HTERT RPE-1 (cell line): Measurements from ENCODE around the gene INSYN2B.
"Not testable (repeated sequence)": the region's sequence is repeated elsewhere in the genome, so short reads cannot be mapped to it uniquely, and the experiment has no call there.

Source experiments
- in situ Hi-C: fragments of 300-500 bp; cut with MboI; formaldehyde crosslinking; loops from 4 replicates; pipeline ENCODE4 v1.14.3; 2020; ENCODE audit warnings: low sequenced_read_pairs

INSYN2B gene

DNA sequence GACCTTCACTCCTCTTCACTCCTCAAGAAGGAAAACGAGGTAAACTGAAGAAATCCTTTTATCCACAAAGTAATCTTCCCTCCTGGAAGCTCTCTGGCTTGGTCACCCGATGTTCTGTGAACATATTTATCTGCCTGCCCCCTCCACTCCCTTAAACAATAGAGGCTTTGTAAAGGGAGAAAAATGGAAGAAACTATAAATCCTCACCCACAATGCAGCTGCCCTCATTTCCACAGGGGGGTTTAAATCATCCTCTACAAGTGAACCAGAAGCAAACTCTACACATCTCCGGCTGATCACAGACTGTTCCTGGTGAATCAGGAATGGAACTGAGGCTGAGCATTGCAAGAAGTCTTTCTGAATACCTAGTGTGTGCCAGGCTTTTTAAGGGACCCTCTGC lies 7.2 kb downstream of the INSYN2B start:
- in situ Hi-C loops: no loop called here

GRCh38 chr5:169971780-169972179 lies 8.5 kb downstream of the INSYN2B start:
- in situ Hi-C loops: no loop called here

DNA sequence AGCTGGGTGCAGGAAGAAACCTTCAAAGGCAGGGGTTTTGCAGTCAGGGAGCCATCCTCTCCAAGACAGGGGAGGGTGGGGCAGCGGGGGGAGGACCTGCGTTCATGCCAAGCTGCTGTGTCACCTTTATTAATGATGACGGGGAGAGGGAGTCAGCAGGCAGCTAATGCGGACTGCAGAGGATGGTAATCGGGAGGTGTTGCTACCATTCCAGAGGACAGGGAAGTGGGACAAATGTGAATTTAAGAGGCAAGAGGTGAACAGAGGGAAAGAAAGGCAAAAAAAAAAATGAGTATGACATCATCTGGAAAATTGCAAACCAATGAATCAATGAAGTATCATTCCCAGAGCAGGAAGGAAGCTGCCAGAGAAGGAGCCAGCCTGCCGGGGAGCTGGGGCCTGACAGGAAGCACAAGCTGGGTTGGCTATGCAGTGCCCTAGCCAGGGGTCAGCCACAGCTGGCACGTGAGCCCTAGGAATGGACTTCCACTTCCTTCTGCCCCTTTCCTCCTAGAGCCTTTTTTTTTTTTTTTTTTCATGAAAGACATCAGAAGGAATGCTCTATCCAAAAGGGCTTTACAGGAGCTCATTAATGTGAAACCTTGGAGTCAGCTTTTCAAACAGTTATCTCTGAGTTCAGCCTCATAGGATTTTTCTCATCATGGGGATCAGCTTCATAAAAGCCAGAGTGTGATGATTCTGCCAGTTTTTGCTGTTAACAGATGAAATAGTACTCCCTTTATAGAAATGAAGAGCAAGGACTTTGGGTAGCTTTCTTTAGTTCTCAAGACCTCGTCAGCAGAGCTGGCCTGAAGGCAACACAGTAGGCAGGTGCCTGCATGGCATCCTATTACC lies 9.2 kb downstream of the INSYN2B start:
- in situ Hi-C loops: no loop called here

GRCh38 chr5:169970339-169970738 lies 10.0 kb downstream of the INSYN2B start:
- in situ Hi-C loops: no loop called here

- in situ Hi-C loops: no loop called here
These were observed 16.0 kb downstream of the INSYN2B start for GRCh38 chr5:169964246-169964645.

GRCh38 chr5:169960659-169961058 lies 19.6 kb downstream of the INSYN2B start:
- in situ Hi-C loops: no loop called here

- in situ Hi-C loops: no loop called here
These were observed 22.0 kb downstream of the INSYN2B start for GRCh38 chr5:169958278-169958677.

GRCh38 chr5:169956756-169957155 lies 23.5 kb downstream of the INSYN2B start:
- in situ Hi-C loops: no loop called here

DNA sequence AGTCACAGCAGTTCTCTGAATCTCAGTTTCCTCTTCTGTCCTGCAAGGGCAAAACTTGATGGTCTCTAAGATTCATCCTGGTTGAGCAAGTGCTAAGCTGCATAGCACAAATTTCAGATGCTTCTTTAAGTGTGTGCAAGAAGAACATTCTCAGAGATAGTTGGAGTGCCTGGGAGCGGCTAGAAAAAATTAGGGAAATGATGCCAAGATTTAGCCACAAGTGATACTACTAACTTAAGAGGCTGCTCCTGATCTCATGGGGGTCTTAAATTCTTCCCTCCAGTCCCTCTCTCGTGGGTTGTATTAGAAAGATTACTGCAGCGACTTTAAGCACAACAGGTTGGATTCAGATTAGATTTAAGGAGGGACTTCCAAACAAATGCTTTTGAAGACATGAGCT lies 24.2 kb downstream of the INSYN2B start:
- in situ Hi-C loops: no loop called here

DNA sequence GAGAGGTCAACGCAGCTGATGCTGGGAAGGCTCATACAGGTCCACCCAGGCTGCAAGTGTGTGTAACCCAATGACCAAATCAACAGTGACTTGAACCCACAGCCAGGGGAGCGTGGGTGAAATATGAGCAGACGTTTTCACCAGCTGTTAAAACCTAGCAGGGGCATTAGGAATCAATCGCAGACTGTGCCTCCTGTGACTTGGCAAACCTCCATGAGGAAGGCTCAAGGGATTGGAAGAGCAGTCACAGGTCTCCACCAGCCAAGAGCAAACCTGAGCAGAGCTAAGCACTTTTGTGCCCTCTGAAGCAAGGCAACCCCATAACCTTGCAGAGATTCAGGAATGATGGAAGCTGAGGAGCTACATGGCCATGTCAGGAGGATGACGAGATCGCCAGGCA lies 25.5 kb downstream of the INSYN2B start:
- in situ Hi-C loops: no loop called here

- in situ Hi-C loops: not testable (repeated sequence)
These were observed 27.1 kb downstream of the INSYN2B start for GRCh38 chr5:169953196-169953595.

- in situ Hi-C loops: no loop called here
These were observed 30.0 kb downstream of the INSYN2B start for GRCh38 chr5:169950333-169950732.

DNA sequence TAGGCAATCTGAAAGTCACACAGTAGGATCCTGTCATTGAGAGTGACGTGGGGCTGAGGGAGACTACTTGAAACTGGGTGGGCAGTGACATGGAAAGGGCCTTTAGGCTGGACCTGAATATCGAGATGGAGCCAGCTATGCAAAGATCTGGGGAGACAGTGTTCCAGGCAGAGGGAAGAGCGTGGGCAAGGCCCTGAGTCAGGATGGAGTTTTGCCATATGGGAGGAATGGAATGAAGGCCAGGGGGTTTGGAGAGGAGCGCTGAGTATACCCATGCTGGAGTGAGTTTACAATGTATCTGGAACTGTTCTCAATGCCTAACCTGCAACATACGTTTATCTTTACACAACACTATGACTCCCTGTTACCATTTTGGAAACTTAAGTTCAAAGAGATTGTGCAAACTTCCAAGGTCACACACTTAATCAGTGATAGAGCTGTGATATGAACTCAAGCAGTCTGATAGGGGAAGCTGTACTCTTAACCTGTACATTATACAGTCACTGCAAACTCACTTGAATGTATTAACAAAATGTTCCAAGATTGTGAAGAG lies 33.5 kb downstream of the INSYN2B start:
- in situ Hi-C loops: no loop called here

GRCh38 chr5:169945831-169946261 lies 34.4 kb downstream of the INSYN2B start:
- in situ Hi-C loops: no loop called here

- in situ Hi-C loops: no loop called here
These were observed 35.2 kb downstream of the INSYN2B start for GRCh38 chr5:169944922-169945680.

DNA sequence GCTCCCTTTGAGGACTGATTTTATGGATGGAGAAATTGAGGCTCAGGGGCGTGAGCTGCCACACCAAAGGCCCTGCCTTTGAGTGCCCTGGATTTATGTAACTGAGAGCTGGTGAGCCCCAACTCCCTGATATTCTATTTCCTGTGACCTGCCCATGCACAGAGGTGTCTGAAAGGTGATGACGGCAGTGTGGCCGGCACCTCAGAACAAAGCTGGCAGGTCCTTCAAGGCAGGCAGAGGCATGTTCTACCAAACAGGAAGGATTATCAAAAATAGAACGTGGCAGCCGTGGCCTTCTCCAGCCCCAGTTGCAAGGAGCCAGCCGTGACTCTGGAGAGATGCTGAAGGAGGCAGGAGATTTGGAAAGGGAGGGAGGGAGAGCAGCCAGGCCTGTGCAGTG lies 36.2 kb downstream of the INSYN2B start:
- in situ Hi-C loops: no loop called here

DNA sequence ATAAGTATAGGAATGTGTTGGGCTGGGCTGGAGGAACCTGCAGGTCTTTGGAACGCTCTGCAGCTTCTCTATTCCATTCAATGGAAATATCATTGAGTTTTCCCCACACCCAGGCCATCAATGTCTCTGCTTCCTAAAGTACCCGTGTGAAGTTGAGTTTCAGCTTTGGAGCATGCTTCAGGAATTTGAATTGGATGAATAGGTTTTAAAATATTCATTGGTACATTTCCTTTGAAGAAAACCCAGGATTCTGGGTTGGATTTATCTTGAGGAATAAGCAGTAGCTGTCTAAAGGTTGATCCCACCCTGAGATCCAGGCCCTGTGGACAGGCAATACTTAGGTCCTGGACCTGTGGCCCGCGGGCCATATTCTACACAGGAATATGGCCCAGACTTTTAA lies 37.3 kb downstream of the INSYN2B start:
- in situ Hi-C loops: no loop called here

DNA sequence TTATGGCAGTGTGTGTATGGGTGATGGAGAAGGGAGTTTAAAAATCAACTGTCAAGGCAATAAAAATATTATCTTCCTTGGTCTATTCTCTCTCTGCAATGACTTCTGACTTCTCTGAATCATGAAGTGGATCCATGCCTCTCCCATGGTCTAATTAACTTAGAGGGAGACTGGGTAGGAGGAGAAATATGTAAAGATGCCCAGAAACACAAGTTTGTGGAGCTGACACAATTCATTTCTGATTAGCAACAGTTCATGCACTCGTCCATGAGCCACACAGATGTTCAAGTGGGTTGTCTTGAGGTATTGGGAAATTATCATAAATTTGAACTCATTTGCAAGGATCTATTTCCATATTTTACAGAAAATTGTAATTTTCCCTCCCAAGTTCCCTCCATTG lies 38.1 kb downstream of the INSYN2B start:
- in situ Hi-C loops: no loop called here

GRCh38 chr5:169941542-169941941 lies 38.8 kb downstream of the INSYN2B start:
- in situ Hi-C loops: no loop called here

DNA sequence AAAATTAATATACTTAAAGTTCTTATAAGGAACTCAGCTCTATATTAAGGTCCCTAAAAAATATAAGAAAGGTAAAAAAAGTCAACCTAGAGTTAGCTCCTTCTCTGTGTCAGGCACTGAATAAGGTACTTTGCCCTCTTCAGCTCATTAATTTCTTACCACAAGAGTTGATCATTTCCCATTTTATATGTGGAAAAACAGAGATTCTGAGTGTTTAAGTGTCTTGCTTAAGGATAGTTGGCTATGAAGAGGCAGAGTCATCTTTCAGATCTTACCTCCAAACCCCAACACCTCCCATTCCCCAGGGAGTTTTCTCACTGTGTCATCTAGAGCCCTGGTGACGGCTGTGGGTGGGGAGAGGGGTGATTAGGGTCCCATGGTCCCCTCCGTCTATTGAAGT lies 40.6 kb downstream of the INSYN2B start:
- in situ Hi-C loops: no loop called here

DNA sequence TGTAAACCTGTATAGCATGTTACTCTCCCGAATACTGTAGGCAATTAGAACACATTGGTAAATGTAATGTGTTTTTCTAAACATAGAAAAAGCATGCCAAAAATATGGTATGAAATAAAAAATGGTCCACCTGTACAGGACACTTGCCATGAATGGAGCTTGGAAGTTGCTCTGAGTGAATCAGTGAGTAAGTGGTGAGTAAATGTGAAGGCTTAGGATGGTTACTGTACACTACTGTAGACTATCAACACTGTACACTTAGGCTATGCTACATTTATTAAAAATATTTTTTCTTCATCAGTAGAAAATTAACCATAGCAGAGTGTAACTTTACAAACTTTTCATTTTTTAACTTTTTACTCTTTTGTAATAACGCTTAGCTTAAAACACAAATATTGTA lies 41.9 kb downstream of the INSYN2B start:
- in situ Hi-C loops: no loop called here

- in situ Hi-C loops: no loop called here
These were observed 44.5 kb downstream of the INSYN2B start for GRCh38 chr5:169935762-169936161.
